GM12801 (cell line): Measurements from ENCODE around the gene TTC39A.

ENCODE experiments used
- CTCF ChIP-seq: IDR thresholded peaks from one replicate; pipeline ENCODE4 v1.5.1; 2011; ENCODE audit warnings: control low read depth; ENCODE audit not compliant: insufficient read length; ENCODE audit errors: extremely low read depth

Gene TTC39A

GRCh38 chr1:51304360-51304759, 26.0 kb downstream of the TTC39A start:
- no peak for TF ChIP-seq CTCF

- TF ChIP-seq CTCF = no peak
Observed at GRCh38 chr1:51303751-51304251, 26.6 kb downstream of the TTC39A start.

GRCh38 chr1:51303315-51303714, 27.0 kb downstream of the TTC39A start:
- no peak for TF ChIP-seq CTCF

GRCh38 chr1:51302746-51303145, 27.6 kb downstream of the TTC39A start:
- no peak for TF ChIP-seq CTCF

- no peak for TF ChIP-seq CTCF
Observed at GRCh38 chr1:51302270-51302669, 28.1 kb downstream of the TTC39A start.

- no peak for TF ChIP-seq CTCF
Observed at GRCh38 chr1:51301844-51302162, 28.6 kb downstream of the TTC39A start.

GRCh38 chr1:51301152-51301843, 29.1 kb downstream of the TTC39A start:
- no peak for TF ChIP-seq CTCF
